ENCODE data around the gene PLEKHA4. TPM values are rescaled to one million over a fixed set of nuclear protein-coding genes. Genes with fewer than 3 reads are reported as not detected.
A peak's percentile ranks its signal among the peaks of the same experiment; 100 is the strongest.

PLEKHA4 gene
- total and polyA plus RNA-seq, 2 of the 13 experiments (the other 11 are each of a cell fraction or from before 2014, with no cell fraction given): 4.8 to 6.0 TPM

DNA sequence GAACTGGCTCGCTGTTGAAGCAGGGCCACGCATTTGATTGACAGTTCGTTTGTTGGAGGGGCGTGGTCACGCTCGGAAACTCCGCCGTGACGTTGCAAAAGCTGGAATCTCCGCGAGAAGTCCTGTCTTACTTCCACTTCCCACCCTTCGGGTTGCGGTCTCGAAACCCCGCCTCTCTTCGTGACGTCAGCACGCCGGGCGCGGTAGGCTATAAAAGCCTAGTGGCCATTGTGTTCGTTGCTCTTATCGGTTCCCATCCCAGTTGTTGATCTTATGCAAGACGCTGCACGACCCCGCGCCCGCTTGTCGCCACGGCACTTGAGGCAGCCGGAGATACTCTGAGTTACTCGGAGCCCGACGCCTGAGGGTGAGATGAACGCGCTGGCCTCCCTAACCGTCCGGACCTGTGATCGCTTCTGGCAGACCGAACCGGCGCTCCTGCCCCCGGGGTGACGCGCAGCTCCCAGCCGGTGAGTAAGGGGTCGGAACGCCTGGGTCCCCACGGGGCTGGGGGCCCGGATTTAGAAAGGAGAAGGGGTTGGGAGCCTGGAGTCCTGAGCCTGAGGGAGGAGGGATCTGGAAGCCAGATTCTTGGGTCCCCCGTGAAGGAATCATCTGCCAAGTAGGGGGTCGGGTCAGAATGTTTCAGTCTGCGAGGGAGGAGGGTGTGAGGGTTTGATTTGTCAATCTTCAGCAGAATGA is 3.9 kb upstream of the PLEKHA4 start, which contains the start of gene PPP1R15A (continued):
- peak; percentile 90 for TF ChIP-seq ZNF350 (CRISPR knock-in tag; IDR thresholded peaks at IDR 0.05; ENCODE audit: borderline replicate concordance, low read depth)
- TF ChIP-seq HIC2 (CRISPR knock-in tag; IDR thresholded peaks at IDR 0.05; ENCODE audit: low read depth): no peak
- no peak for TF ChIP-seq SRSF4 (IDR thresholded peaks at IDR 0.05; ENCODE audit: low read depth, low read length, poor library complexity, severe bottlenecking)
- TF ChIP-seq SMAD1 (CRISPR knock-in tag; IDR thresholded peaks at IDR 0.05; ENCODE audit: borderline replicate concordance, low read depth): peak; percentile 94; the same call in 1 of the 2 replicates
- TF ChIP-seq ZC3H13 (CRISPR knock-in tag; IDR thresholded peaks at IDR 0.05): peak; percentile 88
- no peak for TF ChIP-seq SMC3 (IDR thresholded peaks at IDR 0.05; ENCODE audit: low read length)
- TF ChIP-seq MED13 (CRISPR knock-in tag; IDR thresholded peaks at IDR 0.05): no peak
- TF ChIP-seq HMG20A (CRISPR knock-in tag; IDR thresholded peaks at IDR 0.05; ENCODE audit: borderline replicate concordance): no peak
- TF ChIP-seq ZNF10 (CRISPR knock-in tag; IDR thresholded peaks at IDR 0.05; ENCODE audit: borderline replicate concordance, low read depth): no peak
- TF ChIP-seq ZNF30 (CRISPR knock-in tag; IDR thresholded peaks at IDR 0.05): no peak
- TF ChIP-seq GLI4 (CRISPR knock-in tag; IDR thresholded peaks at IDR 0.05; ENCODE audit: borderline replicate concordance): peak; percentile 74
- TF ChIP-seq, protein P1, sequence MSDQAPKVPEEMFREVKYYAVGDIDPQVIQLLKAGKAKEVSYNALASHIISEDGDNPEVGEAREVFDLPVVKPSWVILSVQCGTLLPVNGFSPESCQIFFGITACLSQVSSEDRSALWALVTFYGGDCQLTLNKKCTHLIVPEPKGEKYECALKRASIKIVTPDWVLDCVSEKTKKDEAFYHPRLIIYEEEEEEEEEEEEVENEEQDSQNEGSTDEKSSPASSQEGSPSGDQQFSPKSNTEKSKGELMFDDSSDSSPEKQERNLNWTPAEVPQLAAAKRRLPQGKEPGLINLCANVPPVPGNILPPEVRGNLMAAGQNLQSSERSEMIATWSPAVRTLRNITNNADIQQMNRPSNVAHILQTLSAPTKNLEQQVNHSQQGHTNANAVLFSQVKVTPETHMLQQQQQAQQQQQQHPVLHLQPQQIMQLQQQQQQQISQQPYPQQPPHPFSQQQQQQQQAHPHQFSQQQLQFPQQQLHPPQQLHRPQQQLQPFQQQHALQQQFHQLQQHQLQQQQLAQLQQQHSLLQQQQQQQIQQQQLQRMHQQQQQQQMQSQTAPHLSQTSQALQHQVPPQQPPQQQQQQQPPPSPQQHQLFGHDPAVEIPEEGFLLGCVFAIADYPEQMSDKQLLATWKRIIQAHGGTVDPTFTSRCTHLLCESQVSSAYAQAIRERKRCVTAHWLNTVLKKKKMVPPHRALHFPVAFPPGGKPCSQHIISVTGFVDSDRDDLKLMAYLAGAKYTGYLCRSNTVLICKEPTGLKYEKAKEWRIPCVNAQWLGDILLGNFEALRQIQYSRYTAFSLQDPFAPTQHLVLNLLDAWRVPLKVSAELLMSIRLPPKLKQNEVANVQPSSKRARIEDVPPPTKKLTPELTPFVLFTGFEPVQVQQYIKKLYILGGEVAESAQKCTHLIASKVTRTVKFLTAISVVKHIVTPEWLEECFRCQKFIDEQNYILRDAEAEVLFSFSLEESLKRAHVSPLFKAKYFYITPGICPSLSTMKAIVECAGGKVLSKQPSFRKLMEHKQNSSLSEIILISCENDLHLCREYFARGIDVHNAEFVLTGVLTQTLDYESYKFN (CRISPR knock-in tag; conservative IDR thresholded peaks at IDR 0.05): peak; percentile 32; the same call in 1 of the 2 replicates
- peak; percentile 69; the same call in 1 of the 2 replicates for TF ChIP-seq ZNF331 (CRISPR knock-in tag; IDR thresholded peaks at IDR 0.05)
- peak; percentile 74 for TF ChIP-seq YY1 (IDR thresholded peaks at IDR 0.05; ENCODE audit: insufficient read depth, insufficient replicate concordance, low read depth, low read length)
- peak; percentile 86 for TF ChIP-seq ZNF781 (CRISPR knock-in tag; IDR thresholded peaks at IDR 0.05; ENCODE audit: borderline replicate concordance, not compliant biosample characterization)
- TF ChIP-seq, protein P2, sequence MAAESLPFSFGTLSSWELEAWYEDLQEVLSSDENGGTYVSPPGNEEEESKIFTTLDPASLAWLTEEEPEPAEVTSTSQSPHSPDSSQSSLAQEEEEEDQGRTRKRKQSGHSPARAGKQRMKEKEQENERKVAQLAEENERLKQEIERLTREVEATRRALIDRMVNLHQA (CRISPR knock-in tag; IDR thresholded peaks at IDR 0.05): no peak
- TF ChIP-seq NFKBIZ (CRISPR knock-in tag; IDR thresholded peaks at IDR 0.05): no peak
- peak; percentile 81 for TF ChIP-seq THAP11 (CRISPR knock-in tag; IDR thresholded peaks at IDR 0.05)
- no peak for TF ChIP-seq IRX3 (CRISPR knock-in tag; IDR thresholded peaks at IDR 0.05; ENCODE audit: borderline replicate concordance, low read depth)
- TF ChIP-seq TFAP4 (IDR thresholded peaks at IDR 0.05; ENCODE audit: borderline replicate concordance, low read depth): no peak; the same call in 1 of the 2 replicates
- TF ChIP-seq CTCF (CRISPR knock-in tag; IDR thresholded peaks at IDR 0.05): 0 out of 2 replicates have a peak, but pooled peaks have one; percentile 3
